ENCODE measurements around the gene VPS9D1. TPM values are rescaled to one million over a fixed set of nuclear protein-coding genes. Genes with fewer than 3 reads are reported as not detected.

Gene VPS9D1
- total and polyA plus RNA-seq, 2 of the 4 experiments (the other 2 are of a cell fraction): 1.8 to 20.3 TPM

- DNase-seq: no peak
- dilution Hi-C loops (cut with HindIII; ENCODE audit: low sequenced_read_pairs, unreplicated experiment): no loop called here
- Histone ChIP-seq H4K8ac (ENCODE audit: low read depth in 2 of 2, low read length in 2 of 2) (no peak overlapping the region), H3K4me3 (ENCODE audit: insufficient read depth, low read depth, low read length) (no peak overlapping the region), H2BK15ac (ENCODE audit: low read depth, low read length) (no peak overlapping the region), H3K56ac (ENCODE audit: extremely low read depth, insufficient read depth, low read length) (no peak overlapping the region), H4K5ac (ENCODE audit: low read depth, low read length) (no peak overlapping the region), H3K18ac (ENCODE audit: low read depth, low read length) (no peak overlapping the region), H2AK5ac (ENCODE audit: low read depth, low read length) (no peak overlapping the region), H3K14ac (replicated peaks; ENCODE audit: low read depth, low read length) (no peak overlapping the region), H3K79me1 (ENCODE audit: low read depth in 1 of 2, low read length in 2 of 2) (peaks cover 28 to 32% of the 10 kb centered on the region in 2 experiments), H3K27me3 (ENCODE audit: control insufficient read depth, insufficient read depth, low read length) (no peaks in the 10 kb centered on the region), H4K91ac (ENCODE audit: insufficient read depth, low read depth, low read length) (no peak overlapping the region), H2BK5ac (ENCODE audit: low read depth, low read length, poor library complexity, severe bottlenecking) (no peak overlapping the region), H3K36me3 (ENCODE audit: control insufficient read depth, insufficient read depth, low read length) (peaks cover 12% of the 10 kb centered on the region), H3K9me3 (ENCODE audit: control insufficient read depth, insufficient read depth, low read length) (peaks cover 3% of the 10 kb centered on the region; the same call in 1 of the 2 replicates), H2BK120ac (ENCODE audit: low read depth, low read length) (no peak overlapping the region), H3K4me2 (ENCODE audit: low read depth, low read length) (no peak overlapping the region), H3K4ac (ENCODE audit: low read depth, low read length) (no peak overlapping the region), H3K9me1 (ENCODE audit: insufficient read depth, low read length) (peaks cover 6% of the 10 kb centered on the region; the same call in 1 of the 2 replicates), H4K20me1 (ENCODE audit: insufficient read depth, low read length) (no peaks in the 10 kb centered on the region; the same call in 1 of the 2 replicates), H2AFZ (replicated peaks; ENCODE audit: low read length, poor library complexity) (no peak overlapping the region), H3K27ac (ENCODE audit: insufficient read depth, low read length) (no peak overlapping the region), H3K9ac (ENCODE audit: low read depth, low read length) (no peak overlapping the region), H3K4me1 (ENCODE audit: control insufficient read depth, insufficient read depth, low read length) (peaks cover 3% of the 10 kb centered on the region), H2AK9ac (replicated peaks; ENCODE audit: low read depth, low read length, poor library complexity) (no peak overlapping the region), H2BK20ac (ENCODE audit: low read depth, low read length) (no peak overlapping the region), H3K23ac (ENCODE audit: low read depth, low read length) (no peak overlapping the region)
- ATAC-seq (ENCODE audit: low read depth): no peak
- intact Hi-C loops (cut with micrococcal nuclease): no loop called here
- no CpG with 5 or more reads among the region's 1 CpG for WGBS, 2 experiments (ENCODE audit: extremely low coverage in 2 of 2, insufficient read length in 1 of 2)
- POLR2A ChIA-PET (ENCODE audit: unreplicated experiment): no interaction called here
- no TSS peak for BruUV-seq (replicated peaks)
- CTCF ChIA-PET: interaction anchor here (1.5 kb wide), 1 partner anchor 14 kb away, joined by 3 read pairs; no protein-coding TSS in a partner anchor
- TF ChIP-seq RCOR1 (IDR thresholded peaks at IDR 0.05; ENCODE audit: insufficient replicate concordance, low read length): no peak
- in situ Hi-C loops (cut with MboI; ENCODE audit: low sequenced_read_pairs): no loop called here
Measured at GRCh38 chr16:89685916-89686315, 34.8 kb downstream of the VPS9D1 start.

Measured in IMR-90 (cell line).